Left hindlimb (tissue), 1 donor: ENCODE data around the gene CUTC.
"Not testable (repeated sequence)": the region's sequence is repeated elsewhere in the genome, so short reads cannot be mapped to it uniquely, and the experiment has no call there.

Source experiments
- DNase-seq: peaks from one replicate; pipeline ENCODE4 v3.0.0-alpha.2; 2018

Gene CUTC

DNA sequence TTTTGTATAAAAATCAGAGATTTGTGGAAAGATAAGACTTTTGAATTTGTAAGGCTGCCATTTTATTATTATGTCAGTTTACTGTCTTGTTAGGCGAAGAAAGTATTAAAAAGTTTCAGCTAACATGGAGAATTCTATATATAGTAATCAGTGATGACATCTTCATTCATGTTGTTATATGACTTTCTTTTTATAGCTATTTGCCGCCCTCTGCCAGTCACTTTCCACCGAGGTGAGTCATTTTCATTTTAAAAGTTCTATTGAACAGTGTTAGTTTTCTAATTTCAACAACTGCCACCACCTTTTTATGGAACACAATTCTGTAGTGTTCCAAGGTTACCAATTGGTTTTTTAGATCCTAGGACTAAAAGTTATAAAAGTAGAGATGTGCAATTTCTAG, 11.8 kb downstream of the CUTC start:
- DNase-seq: no peak

DNA sequence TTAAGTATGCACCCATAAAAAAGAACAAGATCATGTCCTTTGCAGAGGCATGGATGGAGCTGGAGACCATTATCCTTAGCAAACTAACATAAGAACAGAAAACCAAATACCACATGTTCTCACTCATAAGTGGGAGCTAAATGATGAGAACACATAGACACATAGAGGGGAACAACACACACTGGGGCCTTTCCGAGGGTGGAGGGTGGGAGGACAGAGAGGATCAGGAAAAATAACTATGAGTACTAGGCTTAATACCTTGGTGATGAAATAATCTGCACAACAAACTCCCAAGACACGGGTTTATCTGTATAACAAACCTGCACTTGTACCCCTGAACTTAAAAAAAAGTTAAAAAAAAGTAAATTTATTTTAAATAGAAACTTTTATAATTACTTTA, 14.1 kb downstream of the CUTC start:
- DNase-seq: not testable (repeated sequence)

DNA sequence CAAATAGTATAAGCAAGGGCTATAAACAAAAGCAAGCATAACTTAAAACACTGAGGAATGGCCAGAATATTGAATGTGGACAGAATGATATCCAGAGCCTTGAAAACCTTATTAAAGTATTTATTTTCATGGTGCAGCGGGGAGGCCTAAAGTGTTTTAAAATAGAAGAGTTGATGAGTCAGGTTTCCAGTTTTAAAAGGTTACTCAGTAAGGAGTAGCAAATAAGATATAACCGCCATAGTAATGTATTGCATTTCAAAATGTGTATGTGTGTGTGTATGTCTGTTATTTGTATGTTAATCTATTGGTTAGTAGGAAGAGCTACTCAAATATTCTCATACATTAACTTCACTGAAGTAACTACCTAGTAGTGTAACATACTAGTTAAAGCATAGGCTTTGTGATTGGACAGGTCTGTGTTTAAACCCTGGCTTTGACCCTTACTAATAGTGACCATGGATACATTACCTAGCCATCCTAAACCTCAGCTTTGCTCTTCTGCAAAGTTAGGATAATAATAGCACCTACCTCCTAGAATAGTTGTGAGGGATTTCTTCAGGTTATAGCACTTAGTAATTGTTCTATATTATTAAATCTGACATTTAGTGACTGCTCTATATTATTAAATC, 16.9 kb downstream of the CUTC start:
- DNase-seq: no peak

DNA sequence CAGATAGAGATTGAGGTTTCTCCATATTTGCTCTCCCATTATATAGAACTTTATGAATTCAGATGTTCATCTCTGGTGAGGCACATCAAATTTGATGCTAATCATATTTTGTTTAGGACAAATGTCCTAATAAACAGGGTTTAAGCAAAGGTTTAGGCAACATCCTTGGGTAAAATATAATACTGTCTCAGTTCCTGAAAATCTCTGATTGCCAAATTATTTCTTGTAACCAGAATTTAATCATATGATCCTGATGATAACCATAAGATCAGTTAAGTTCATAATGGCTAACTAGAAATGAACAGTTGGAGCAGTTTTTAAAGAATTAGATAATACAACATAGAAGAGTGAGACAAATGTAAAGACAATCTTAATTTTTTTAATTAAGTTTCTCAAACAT, 18.6 kb downstream of the CUTC start:
- no peak for DNase-seq

DNA sequence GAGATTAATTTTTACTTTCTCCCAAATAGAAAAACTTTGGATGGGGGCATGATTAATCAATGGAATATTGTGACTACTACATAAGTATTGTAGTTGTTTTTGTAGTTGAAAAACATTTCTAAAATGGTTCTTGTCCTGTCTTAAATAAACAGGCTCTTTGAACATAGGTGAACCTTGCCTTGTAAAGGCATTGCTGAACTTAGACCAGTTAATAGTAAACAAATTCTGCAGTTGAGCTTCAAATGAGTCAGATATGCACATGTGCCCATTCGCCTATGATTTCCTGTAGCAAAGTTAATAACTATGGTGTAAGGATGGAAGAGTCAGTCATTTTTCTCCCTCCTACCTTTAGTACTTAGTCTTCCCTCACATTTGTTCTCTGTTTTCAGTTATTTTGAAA, 22.6 kb downstream of the CUTC start:
- no peak for DNase-seq

DNA sequence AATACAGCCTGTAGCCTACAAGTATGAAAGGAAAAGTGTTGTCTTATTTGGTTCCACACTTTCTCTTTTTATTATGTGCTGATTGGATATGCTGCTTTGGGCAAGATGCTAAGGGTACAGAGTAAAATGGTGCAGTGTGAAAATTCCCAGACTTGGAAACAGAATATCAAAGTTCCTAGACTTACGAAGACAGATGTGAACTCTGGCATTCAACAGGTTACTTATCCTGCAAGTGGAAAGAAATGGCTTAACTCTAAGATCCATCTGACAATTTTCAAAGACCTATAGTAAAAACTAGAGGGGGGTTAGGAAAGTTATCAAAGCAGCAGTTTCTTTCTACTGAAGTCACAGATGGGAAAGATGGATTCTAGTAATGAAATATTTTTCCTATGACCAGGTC, 24.1 kb downstream of the CUTC start:
- no peak for DNase-seq

DNA sequence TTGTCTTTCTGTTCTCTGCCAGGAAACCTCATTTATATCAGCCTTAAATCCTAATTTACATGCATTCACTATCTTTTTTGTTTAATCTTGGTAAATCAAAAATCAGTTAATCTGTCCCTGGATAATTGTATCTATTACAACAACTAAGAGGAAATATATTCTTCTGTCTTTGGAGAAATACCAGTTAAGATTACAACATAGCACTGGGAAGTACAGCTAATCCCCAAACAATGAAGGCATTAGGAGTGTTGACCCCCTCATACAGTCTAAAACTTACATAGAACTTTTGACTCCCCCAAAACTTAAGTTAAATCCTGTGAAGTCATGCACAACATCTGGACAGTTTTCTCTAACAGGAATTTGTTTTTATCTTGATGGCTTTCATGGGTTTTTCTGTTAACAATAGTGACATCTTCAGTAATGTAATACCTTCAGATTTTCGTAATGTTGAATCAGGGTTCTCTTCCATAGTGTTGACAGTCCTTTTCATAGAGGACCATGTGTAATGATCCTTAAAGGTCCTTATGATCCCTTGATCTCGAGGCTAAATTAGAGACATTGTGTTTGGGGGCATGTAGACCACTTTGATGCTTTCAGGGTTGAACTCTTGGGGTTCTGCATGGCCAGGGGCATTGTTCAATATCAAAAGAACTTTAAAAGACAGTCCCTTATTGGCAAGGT, 26.3 kb downstream of the CUTC start:
- DNase-seq: no peak

DNA sequence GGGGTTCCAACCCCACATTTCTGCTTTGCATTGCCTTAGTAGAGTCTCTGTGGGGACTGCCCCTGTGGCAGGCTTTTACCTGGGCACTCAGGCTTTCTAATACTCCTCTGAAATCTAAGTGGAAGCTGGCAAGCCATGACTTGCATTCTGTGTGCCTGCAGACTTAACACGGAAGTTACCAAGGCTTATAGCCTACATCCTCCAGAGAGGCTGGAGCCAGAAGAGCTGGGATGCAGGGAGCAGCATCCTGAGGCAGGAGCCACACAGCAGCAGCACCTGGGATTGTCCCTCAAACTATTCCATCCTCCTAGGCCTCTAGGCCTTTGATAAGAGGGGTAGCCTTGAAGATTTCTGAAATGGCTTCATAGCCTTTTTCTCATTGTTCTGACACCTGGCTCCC, 28.3 kb downstream of the CUTC start:
- no peak for DNase-seq

DNA sequence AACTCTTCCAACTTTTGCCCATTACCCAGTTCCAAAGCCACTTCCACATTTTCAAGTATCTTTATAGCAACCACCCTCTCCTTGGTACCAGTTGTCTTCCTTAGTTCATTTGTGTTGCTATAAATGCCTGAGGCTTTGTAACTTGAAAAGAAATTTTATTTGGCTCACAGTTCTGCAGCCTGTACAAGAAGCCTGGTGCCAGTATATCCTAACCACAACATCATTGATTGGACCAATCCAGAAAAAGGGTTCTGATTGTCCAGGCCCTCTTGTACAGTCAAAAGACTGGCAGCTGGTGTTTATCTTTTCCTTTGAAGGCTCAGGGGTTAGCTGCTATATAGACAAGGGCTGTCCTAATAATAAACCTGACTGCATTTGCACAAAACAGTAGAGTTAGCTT, 29.3 kb downstream of the CUTC start:
- no peak for DNase-seq

DNA sequence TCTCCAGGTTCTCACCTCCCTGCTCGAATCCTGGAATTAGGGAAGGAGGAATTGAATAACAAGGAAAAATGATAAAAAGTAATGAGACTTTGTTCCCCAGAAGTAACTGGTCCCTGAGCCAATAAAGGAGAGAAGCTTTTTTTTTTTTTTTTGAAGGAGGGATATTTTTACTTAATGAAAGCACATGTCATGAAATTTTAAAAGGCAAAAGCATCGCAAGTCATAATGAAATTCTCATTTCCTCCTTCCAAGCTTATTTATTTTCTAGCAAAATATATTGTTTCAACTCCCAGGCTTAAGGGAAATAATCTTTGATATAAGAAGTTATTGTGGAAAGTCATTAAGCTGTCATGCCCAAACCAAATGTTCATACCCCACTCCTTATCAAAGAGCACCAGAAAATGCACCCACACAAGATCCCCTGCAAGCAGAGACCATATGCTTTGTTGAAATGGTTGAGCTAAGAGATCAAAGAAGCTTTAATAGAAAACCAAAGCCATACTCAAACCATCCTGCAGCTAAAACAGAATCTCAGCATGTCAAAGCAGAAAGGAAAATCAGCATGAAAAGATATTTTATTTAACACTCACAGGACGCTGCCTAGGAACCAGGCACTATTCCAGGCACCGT, 33.8 kb downstream of the CUTC start:
- DNase-seq: no peak

DNA sequence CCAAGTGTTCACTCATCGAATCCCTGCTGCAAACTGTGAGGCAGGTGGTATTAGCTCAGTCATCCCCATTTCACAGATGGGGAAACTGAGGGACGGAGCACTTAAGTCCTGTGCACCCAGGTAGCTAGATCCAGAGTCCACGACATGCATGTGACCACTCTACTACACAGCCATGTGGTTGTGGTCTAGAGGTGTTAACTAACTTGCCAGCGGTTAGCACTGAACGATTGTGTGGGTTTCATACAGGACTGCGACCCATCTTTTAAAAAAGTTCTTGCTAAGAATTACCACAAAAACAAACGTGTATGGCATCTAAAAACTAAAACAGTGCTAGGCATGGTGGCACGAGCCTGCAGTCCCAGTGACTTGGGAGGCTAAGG, 34.3 kb downstream of the CUTC start:
- DNase-seq: no peak

DNA sequence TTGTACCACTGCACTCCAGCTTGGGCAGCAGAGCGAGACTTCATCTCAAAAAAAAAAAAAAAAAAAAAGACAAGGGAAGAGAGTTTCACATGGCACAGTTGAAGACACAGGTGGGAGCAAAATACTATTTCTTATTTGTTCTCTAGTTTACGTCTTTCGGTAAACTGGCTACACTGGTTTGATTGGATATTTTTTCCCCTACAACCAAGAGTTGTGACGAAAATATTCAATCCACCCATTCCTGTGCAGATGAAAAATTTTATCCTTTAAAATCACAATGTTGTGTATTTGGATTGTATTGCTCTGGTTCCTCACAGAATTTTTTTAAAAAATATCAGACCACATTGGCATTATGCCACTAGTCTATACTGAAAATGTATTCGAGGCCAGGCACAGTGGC, 35.9 kb downstream of the CUTC start:
- no peak for DNase-seq

DNA sequence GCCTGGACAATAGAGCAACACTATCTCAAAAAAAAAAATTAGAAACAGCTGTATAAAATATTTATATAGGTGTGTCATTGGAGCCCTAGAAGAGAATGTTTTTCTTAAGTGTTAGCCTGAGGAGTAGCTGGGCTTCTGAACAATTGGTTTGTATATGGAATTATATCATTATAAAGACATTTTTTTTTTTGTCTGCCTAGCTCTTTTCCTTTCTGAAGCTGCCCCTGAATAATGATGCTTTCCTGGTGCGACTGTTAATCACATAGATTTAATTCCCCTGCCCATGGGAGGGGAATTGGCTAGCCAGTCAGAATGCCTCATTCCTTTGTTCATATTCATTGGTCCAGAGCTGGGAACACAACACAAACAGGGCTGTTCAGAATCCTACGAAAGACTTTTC, 36.5 kb downstream of the CUTC start:
- DNase-seq: no peak

DNA sequence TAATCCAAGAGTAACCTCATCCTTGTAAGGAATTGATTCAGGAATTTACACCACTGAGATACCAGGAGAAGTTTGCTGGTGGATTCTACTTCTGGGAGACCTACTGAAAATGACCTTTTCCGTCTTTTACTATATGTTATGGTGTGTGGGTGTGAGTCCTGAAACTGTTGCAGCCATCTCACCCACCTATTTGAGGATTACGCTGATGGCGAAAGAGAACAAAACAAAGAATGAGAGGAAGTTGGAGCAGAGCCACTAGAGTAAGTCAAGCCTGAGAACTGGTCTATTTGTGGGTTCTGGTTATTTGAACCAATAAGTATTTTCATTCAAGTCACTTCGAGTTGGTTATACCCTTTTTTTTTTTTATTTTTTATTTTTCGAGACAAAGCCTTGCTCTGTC, 37.7 kb downstream of the CUTC start:
- no peak for DNase-seq

DNA sequence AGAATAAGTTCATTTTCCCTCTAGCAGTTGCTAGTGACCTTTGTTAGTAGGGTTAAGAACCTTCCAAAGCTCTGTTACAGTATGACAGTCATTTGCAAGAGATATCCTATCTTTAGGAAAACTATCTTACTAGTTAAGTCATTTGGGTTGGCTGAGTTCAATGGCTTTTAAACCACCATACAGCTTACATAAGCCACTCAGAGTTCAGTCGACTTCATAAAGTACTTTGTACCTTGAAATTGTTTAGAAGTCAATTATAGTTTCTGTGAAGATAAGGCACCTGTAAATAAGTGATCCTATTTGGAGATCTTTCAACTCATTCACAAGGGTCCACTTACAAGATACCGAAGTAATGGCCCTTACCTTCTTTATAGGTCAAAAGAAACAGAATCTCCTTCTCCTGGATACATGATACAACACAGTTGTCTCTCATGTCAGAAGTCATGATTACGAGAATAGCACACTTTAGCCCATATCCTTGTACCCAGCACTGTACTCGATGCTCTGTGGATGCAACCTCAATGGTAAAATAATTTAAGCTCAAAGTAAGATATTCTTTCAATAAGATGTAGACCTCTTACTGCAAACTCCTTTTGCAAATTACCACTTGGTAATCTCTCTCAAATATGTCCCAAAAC, 38.5 kb downstream of the CUTC start:
- DNase-seq: no peak

DNA sequence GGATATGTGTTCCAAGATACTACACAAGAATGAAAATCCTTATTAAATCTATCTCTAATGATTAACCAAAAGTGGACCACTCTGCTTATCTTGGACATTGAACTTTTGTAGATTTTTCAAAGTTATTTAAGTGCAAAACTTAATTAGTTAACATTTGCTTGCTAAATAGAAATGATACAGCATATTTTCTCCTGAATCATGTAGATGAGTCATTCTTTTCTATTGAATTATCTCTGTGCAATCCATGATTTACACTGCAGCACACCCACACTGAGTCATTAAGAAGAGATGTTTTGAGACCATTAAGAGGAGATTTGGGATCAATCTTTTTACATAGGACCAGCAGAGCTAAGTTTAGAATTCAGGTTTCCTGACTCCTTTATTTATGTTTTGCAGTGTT, 43.8 kb downstream of the CUTC start:
- DNase-seq: no peak

DNA sequence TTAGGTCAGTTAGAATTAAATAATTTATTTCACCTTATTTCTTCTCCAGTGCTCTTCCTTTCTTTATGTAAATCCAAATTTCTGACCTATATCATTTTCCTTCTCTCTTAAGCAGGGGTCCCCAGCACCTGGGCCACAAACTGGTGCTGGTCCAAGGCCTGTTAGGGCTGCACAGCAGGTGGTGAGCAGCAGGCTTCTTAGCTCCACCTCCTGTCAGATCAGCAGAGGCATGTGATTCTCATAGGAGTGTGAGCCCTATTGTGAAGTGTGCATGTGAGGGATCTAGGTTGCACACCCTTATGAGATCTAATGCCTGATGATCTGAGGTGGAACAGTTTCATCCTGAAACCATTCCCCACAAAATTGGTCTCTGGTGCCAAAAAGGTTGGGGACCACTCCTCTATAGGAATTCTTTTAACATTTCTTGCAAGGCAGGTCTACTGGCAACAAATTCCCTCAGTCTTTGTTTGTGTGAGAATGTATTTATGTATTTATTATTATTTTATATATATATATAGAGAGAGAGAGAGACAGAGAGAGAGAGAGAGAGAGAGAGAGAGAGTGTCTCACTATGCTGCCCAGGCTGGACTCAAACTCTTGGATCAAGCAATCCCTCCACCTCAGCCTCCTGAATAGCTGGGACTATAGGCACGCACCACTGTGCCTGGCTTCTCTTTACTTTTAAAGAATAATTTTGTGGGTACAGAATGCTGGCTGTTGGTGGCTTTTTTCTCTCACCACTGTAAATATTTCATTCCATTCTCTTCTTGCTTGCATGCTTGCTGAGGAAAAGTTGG, 46.1 kb downstream of the CUTC start:
- no peak for DNase-seq

DNA sequence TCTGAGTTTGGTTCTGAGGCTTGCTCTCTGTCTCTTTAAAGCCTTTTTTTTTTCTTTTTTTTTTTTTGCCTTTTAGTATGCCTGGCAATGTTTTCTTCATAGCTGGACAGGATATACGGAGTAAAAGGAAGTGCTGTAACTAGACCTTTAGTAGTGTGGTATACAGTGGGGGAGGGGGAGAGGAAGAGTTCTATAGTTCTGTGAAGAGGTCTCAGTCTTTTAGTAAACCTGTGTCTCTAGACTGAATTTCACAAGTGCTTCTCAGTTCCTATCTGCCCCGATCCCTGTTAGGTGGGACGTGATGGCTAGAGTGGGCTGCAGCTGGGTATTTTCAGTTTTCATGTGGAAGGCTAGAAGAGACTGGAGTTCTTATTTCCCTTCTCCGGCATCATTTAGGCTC, 47.3 kb downstream of the CUTC start:
- DNase-seq: no peak

DNA sequence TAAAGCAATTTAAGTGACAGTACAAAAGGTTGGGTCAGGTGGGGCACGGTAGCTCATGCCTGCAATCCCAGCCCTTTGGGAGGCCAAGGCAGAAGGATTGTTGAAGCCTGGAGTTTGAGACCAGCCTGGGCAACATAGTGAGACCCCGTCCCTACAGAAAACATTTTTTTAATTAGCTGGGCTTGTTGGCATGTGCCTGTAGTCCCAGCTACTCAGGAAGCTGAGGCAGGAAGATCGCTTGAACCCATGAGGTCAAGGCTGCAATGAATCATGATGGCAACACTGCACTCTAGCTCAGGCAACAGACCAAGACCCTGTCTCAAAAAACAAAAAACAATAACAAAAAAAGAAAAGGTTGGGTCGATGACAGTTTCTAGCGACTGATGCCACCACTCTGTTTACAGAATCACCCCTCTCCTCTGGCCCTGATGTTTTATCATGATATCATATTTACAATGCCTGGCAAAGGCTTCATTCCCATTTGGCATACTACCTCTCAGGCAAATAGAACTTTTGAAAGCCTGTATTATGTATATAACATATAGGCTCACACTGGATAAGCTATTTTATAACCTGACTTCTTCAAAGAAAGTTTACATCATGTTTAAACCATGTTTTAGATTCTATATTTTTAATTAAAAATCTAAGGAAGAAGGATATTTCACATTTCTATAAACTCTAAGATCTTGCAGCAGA, 49.8 kb downstream of the CUTC start:
- no peak for DNase-seq

DNA sequence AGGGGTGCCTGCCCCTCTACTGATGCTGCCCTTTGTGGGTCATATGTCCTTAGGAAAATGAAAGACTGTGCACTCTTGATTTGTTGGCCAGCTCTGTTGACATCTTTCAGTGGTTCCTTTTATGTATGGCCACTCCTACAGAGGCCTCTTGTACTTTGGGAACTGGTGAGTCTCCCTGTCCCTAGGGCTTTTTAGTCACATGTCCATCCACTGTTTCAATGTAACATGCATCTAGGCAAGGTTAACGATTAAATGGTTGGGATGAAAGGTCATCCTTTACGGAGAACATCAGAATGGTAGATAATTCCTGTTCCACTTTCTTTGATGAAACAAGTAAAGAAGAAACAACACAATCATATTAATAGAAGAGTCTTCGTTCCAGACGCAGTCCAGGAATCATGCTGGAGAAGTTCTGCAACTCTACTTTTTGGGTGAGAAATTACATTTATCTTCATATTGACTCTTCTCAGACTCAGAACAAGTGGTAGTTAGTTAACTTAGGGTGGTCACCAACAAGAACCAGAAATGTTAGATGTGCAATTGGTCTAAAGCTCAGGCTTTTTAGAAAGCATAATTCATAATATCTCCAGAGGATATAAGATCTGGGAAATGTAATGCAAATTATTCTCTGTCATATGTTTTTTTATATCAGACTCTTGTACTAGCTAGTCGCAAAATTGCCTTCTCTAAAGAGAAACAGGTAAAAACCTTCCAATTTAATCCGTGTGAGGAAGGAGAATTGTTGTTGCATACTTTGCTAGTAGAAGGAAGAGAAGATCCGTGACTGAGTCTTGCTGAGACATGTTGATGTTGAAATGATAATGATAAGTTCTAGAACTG, 50.6 kb downstream of the CUTC start, which contains the start of gene ABCC2:
Gene ABCC2, plus strand, starts transcription at position 194 of the 840 bp plus-strand sequence. Its CDS starts 205 bp downstream, at position 399.
- no peak for DNase-seq

DNA sequence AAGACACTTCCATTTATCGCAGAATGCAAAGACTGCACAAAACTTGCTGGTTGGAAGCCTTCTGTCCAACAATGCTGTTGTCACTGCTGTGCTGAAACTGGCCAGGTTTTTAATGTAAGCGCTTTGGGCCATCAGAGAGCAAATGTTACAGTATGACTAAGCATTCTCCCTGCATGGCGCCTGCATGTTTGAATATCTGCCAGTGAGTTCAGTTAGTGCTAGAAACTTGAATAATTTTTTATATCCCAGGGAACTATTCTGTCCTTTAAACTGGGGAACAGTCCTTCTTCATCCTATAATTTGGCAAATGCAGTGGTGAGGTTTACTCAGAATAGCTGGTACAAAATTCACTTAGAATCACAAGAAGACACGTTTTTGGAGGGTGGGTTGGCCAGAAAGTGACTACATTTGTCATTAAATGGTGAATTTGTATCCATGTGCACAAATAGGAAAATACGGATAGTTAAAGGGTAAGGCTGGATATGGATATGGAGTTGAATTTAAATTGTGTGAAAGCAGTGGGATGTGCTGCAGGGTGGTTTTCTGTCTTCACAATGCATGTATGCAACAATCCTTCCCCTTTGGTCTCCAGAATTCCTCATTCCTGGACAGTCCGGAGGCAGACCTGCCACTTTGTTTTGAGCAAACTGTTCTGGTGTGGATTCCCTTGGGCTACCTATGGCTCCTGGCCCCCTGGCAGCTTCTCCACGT, 52.1 kb downstream of the CUTC start:
- DNase-seq: no peak
